Measurements from ENCODE around the gene ARHGAP27. TPM values are rescaled to one million over a fixed set of nuclear protein-coding genes. Genes with fewer than 3 reads are reported as not detected.

Gene ARHGAP27
- total and polyA plus RNA-seq, 2 donors (not counting 1 experiment from before 2014, with no cell fraction given), result 0.57 to 3.3 TPM

- DNase-seq (ENCODE audit: low read depth in 2 of 2), result no peak
- TF ChIP-seq EZH2 (IDR thresholded peaks at IDR 0.05; ENCODE audit: low read length, missing control alignments), result no peak
- no peak overlapping the region for H3K4me2 ChIP-seq (ENCODE audit: extremely low read depth, insufficient read depth, low read length)
Measured at GRCh38 chr17:45394564-45394912, 38.1 kb downstream of the ARHGAP27 start.

GRCh38 chr17:45394091-45394490 is 38.6 kb downstream of the ARHGAP27 start:
- no peak overlapping the region for H3K4me2 ChIP-seq (ENCODE audit: extremely low read depth, insufficient read depth, low read length)
- no peaks in the 10 kb centered on the region for H3K36me3 ChIP-seq (ENCODE audit: control insufficient read depth, insufficient read depth, low read length)
- no peaks in the 10 kb centered on the region for H4K20me1 ChIP-seq (ENCODE audit: control insufficient read depth, extremely low read depth, insufficient read depth, low read length)
- TF ChIP-seq EZH2 (IDR thresholded peaks at IDR 0.05; ENCODE audit: low read length, missing control alignments) (no peak), CTCF (conservative IDR thresholded peaks at IDR 0.05 in 1 of 2, IDR thresholded peaks at IDR 0.05 in 1 of 2; ENCODE audit: low read depth in 1 of 2, low read length in 2 of 2) (no peak)
- H3K4me3 ChIP-seq (replicated peaks in 1 of 4; ENCODE audit: control extremely low read depth in 1 of 4, insufficient read depth in 1 of 4, low read depth in 3 of 4, low read length in 4 of 4), result no peak overlapping the region
- no peak overlapping the region for H3K9ac ChIP-seq (ENCODE audit: insufficient read depth, low read length)
- no peak overlapping the region for H3K27ac ChIP-seq (ENCODE audit: insufficient read depth, low read length)
- H3K4me1 ChIP-seq (ENCODE audit: control insufficient read depth, extremely low read depth, insufficient read depth, low read length), result peaks cover 7% of the 10 kb centered on the region
- H3K9me3 ChIP-seq (ENCODE audit: control insufficient read depth, insufficient read depth, low read depth, low read length), result no peaks in the 10 kb centered on the region
- H3K27me3 ChIP-seq (ENCODE audit: control insufficient read depth, insufficient read depth, low read length), result peaks cover 5% of the 10 kb centered on the region
- H2AFZ ChIP-seq (ENCODE audit: low read length), result no peak overlapping the region
- H3K79me2 ChIP-seq (ENCODE audit: control insufficient read depth, insufficient read depth, low read length), result no peaks in the 10 kb centered on the region
- DNase-seq (ENCODE audit: low read depth in 2 of 2), result no peak

More at GRCh38 chr17:45394564-45394912, 38.1 kb downstream of the ARHGAP27 start:
- Histone ChIP-seq H4K20me1 (ENCODE audit: control insufficient read depth, extremely low read depth, insufficient read depth, low read length) (no peaks in the 10 kb centered on the region), H3K27ac (ENCODE audit: insufficient read depth, low read length) (peak overlapping the region; percentile 51), H3K4me3 (replicated peaks in 1 of 4; ENCODE audit: control extremely low read depth in 1 of 4, insufficient read depth in 1 of 4, low read depth in 3 of 4, low read length in 4 of 4) (no peak overlapping the region), H3K36me3 (ENCODE audit: control insufficient read depth, insufficient read depth, low read length) (no peaks in the 10 kb centered on the region), H2AFZ (ENCODE audit: low read length) (no peak overlapping the region), H3K4me1 (ENCODE audit: control insufficient read depth, extremely low read depth, insufficient read depth, low read length) (peaks cover 7% of the 10 kb centered on the region), H3K9ac (ENCODE audit: insufficient read depth, low read length) (no peak overlapping the region), H3K27me3 (ENCODE audit: control insufficient read depth, insufficient read depth, low read length) (peaks cover 4% of the 10 kb centered on the region), H3K9me3 (ENCODE audit: control insufficient read depth, insufficient read depth, low read depth, low read length) (no peaks in the 10 kb centered on the region), H3K79me2 (ENCODE audit: control insufficient read depth, insufficient read depth, low read length) (no peaks in the 10 kb centered on the region)

DNA sequence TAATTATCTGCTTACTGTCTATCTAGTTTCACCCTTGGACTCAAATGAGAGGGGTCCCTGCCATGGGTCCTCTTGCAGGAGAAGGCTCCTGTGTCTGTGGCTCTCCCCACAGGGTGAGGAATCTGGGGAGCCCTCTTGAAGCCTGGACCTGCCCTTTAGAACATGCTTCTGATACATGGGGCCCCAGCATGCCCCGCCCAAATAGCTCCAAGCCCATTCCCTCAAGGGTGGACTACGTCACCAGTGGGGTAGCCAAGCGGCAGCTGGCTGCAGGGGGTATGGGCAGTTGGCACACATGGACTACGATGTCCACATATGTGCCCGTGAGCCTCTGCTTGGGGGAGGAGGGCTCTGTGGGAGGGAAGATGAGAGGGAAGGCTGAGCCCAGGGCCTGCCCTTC is 39.3 kb downstream of the ARHGAP27 start:
- no peaks in the 10 kb centered on the region for H3K9me3 ChIP-seq (ENCODE audit: control insufficient read depth, insufficient read depth, low read depth, low read length)
- no peaks in the 10 kb centered on the region for H4K20me1 ChIP-seq (ENCODE audit: control insufficient read depth, extremely low read depth, insufficient read depth, low read length)
- no peak overlapping the region for H2AFZ ChIP-seq (ENCODE audit: low read length)
- no peaks in the 10 kb centered on the region for H3K79me2 ChIP-seq (ENCODE audit: control insufficient read depth, insufficient read depth, low read length)
- no peak overlapping the region for H3K4me2 ChIP-seq (ENCODE audit: extremely low read depth, insufficient read depth, low read length)
- DNase-seq (ENCODE audit: low read depth in 2 of 2), result no peak
- no peak overlapping the region for H3K9ac ChIP-seq (ENCODE audit: insufficient read depth, low read length)
- no peaks in the 10 kb centered on the region for H3K36me3 ChIP-seq (ENCODE audit: control insufficient read depth, insufficient read depth, low read length)
- H3K27ac ChIP-seq (ENCODE audit: insufficient read depth, low read length), result no peak overlapping the region
- TF ChIP-seq EZH2 (IDR thresholded peaks at IDR 0.05; ENCODE audit: low read length, missing control alignments), result no peak
- no peak for TF ChIP-seq CTCF (conservative IDR thresholded peaks at IDR 0.05 in 1 of 2, IDR thresholded peaks at IDR 0.05 in 1 of 2; ENCODE audit: low read depth in 1 of 2, low read length in 2 of 2)
- H3K4me1 ChIP-seq (ENCODE audit: control insufficient read depth, extremely low read depth, insufficient read depth, low read length), result peaks cover 7% of the 10 kb centered on the region
- H3K27me3 ChIP-seq (ENCODE audit: control insufficient read depth, insufficient read depth, low read length), result peaks cover 5% of the 10 kb centered on the region
- no peak overlapping the region for H3K4me3 ChIP-seq (replicated peaks in 1 of 4; ENCODE audit: control extremely low read depth in 1 of 4, insufficient read depth in 1 of 4, low read depth in 3 of 4, low read length in 4 of 4)
